Stimulated activated CD8-positive, alpha-beta memory T cell treated with anti-CD3 and anti-CD28 coated beads, Interleukin-4, amount 100 ng/mL, for 4 hours (primary cell): ENCODE data around the gene PCSK1.

Experiments
- DNase-seq, 2 donors: peaks; one replicate each; pipeline ENCODE4 v3.0.0-alpha.2; 2020; ENCODE audit warnings: low read depth in 2 of 2, low spot score in 1 of 2

The PCSK1 gene

GRCh38 chr5:96433066-96433447 is at the start of gene PCSK1:
PCSK1 (minus strand) TSS chr5:96433248; CDS start chr5:96433042, 206 bp downstream.
- no peak for DNase-seq

GRCh38 chr5:96481867-96482266 is 48.8 kb upstream of the PCSK1 start:
- DNase-seq = no peak

- no peak for DNase-seq
Observed at GRCh38 chr5:96481009-96481786, 48.1 kb upstream of the PCSK1 start.

GRCh38 chr5:96478983-96479382 is 45.9 kb upstream of the PCSK1 start:
- DNase-seq = no peak

GRCh38 chr5:96476654-96477053 is 43.6 kb upstream of the PCSK1 start:
- no peak for DNase-seq

GRCh38 chr5:96474073-96474472 is 41.0 kb upstream of the PCSK1 start:
- no peak for DNase-seq

- DNase-seq = no peak
Observed at GRCh38 chr5:96473155-96473554, 40.1 kb upstream of the PCSK1 start.

GRCh38 chr5:96470785-96471184 is 37.7 kb upstream of the PCSK1 start:
- DNase-seq = no peak

GRCh38 chr5:96468956-96469355 is 35.9 kb upstream of the PCSK1 start:
- DNase-seq = no peak

GRCh38 chr5:96463091-96463490 is 30.0 kb upstream of the PCSK1 start:
- no peak for DNase-seq

- DNase-seq = no peak
Observed at GRCh38 chr5:96459313-96460121, 26.5 kb upstream of the PCSK1 start.

GRCh38 chr5:96458176-96458575 is 25.1 kb upstream of the PCSK1 start:
- DNase-seq = no peak

GRCh38 chr5:96455789-96456188 is 22.7 kb upstream of the PCSK1 start:
- no peak for DNase-seq

GRCh38 chr5:96453394-96453793 is 20.3 kb upstream of the PCSK1 start:
- no peak for DNase-seq

- DNase-seq = no peak
Observed at GRCh38 chr5:96447949-96448348, 14.9 kb upstream of the PCSK1 start.

GRCh38 chr5:96440185-96440538 is 7.1 kb upstream of the PCSK1 start:
- no peak for DNase-seq

- no peak for DNase-seq
Observed at GRCh38 chr5:96439477-96440184, 6.6 kb upstream of the PCSK1 start.

GRCh38 chr5:96434201-96434645 is 1.2 kb upstream of the PCSK1 start:
- no peak for DNase-seq

GRCh38 chr5:96432216-96433065 is 607 bp downstream of the PCSK1 start:
- no peak for DNase-seq

- no peak for DNase-seq
Observed at GRCh38 chr5:96431376-96432187, 1.5 kb downstream of the PCSK1 start.
